BE2C (cell line): ENCODE results near the gene MFSD6L.

Experiments used
- DNase-seq: peaks from one replicate; pipeline ENCODE4 v3.0.0-alpha.2; 2020
- H3K27me3 ChIP-seq: fragments of 250-450 bp; sonication (Bioruptor Pico); 2 replicates; pipeline ENCODE4 v1.5.1; 2020; ENCODE audit warnings: mild to moderate bottlenecking
- H3K36me3 ChIP-seq: fragments of 250-450 bp; sonication (Bioruptor Pico); 2 replicates; pipeline ENCODE4 v1.5.1; 2020; ENCODE audit warnings: mild to moderate bottlenecking
- H3K4me1 ChIP-seq: fragments of 250-450 bp; sonication (Bioruptor Pico); 2 replicates; pipeline ENCODE4 v1.5.1; 2020
- H3K4me3 ChIP-seq: 2 replicates; pipeline ENCODE4 v1.5.1; 2011; ENCODE audit warnings: low read depth, low read length
- H3K9me3 ChIP-seq: fragments of 250-450 bp; sonication (Bioruptor Pico); 2 replicates; pipeline ENCODE4 v1.5.1; 2020
- CTCF ChIP-seq: IDR thresholded peaks from 2 replicates; pipeline ENCODE4 v1.5.1; 2012; ENCODE audit warnings: mild to moderate bottlenecking, low read depth, low read length

The MFSD6L gene

GRCh38 chr17:8841844-8842243, 42.7 kb upstream of the MFSD6L start:
- no peaks in the 10 kb centered on the region for H3K36me3 ChIP-seq
- no peaks in the 10 kb centered on the region for H3K27me3 ChIP-seq
- no peak for TF ChIP-seq CTCF
- H3K4me3 ChIP-seq: no peak overlapping the region
- DNase-seq: no peak
- no peaks in the 10 kb centered on the region for H3K4me1 ChIP-seq
- no peaks in the 10 kb centered on the region for H3K9me3 ChIP-seq

- Histone ChIP-seq H3K4me1 (no peaks in the 10 kb centered on the region), H3K4me3 (no peak overlapping the region), H3K36me3 (no peaks in the 10 kb centered on the region), H3K9me3 (no peaks in the 10 kb centered on the region), H3K27me3 (no peaks in the 10 kb centered on the region)
- no peak for DNase-seq
- no peak for TF ChIP-seq CTCF
Observed at GRCh38 chr17:8839410-8839935, 40.3 kb upstream of the MFSD6L start.

- Histone ChIP-seq H3K4me1 (no peaks in the 10 kb centered on the region), H3K36me3 (no peaks in the 10 kb centered on the region), H3K27me3 (no peaks in the 10 kb centered on the region), H3K4me3 (no peak overlapping the region), H3K9me3 (no peaks in the 10 kb centered on the region)
- no peak for DNase-seq
- no peak for TF ChIP-seq CTCF
Observed at GRCh38 chr17:8838551-8839095, 39.5 kb upstream of the MFSD6L start.

GRCh38 chr17:8837563-8838075, 38.5 kb upstream of the MFSD6L start:
- no peak overlapping the region for H3K4me3 ChIP-seq
- no peaks in the 10 kb centered on the region for H3K27me3 ChIP-seq
- no peak for TF ChIP-seq CTCF
- no peaks in the 10 kb centered on the region for H3K36me3 ChIP-seq
- H3K9me3 ChIP-seq: no peaks in the 10 kb centered on the region
- H3K4me1 ChIP-seq: no peaks in the 10 kb centered on the region
- DNase-seq: no peak

- no peaks in the 10 kb centered on the region for H3K36me3 ChIP-seq
- no peaks in the 10 kb centered on the region for H3K9me3 ChIP-seq
- no peaks in the 10 kb centered on the region for H3K27me3 ChIP-seq
- no peak for DNase-seq
- H3K4me3 ChIP-seq: no peak overlapping the region
- no peak for TF ChIP-seq CTCF
- H3K4me1 ChIP-seq: no peaks in the 10 kb centered on the region
Observed at GRCh38 chr17:8836821-8837562, 37.8 kb upstream of the MFSD6L start.
